ENCODE results near the gene TMEM203. TPM values are rescaled to one million over a fixed set of nuclear protein-coding genes. Genes with fewer than 3 reads are reported as not detected.

TMEM203 gene
- total RNA-seq, 1 donor from 2014 or later = 28.2 TPM

DNA sequence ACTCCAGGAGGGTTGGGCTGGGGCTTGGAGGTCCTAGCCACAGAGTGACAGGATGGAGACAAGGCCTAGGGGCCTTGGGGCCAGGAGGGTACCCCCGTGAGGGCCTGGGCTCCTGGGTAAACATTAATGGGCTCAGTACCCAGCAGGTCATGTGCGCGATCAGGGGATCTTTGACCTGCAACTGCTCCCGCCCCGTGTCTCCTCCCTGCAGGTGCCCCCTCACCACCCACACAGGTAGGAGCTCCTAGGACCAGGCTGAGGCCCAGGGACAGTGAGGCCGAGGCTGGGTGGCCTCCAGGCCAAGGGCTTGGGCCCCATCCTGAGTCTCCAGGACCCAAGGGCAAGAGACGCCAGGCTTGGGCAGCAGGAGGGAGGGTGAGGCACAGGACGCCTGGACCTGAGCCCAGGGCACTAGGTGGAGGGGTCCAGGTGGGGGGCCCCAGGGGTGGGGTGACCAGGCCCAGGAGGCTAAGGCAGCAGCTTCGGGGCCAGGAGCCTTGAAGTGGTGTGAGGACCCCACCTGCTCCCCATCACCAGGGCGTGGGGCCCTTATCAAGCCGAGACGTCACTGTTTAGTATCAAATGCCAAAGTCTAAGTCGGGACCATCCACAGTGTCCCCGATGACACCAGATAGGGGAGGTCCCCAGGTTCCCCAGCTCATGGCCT lies 25.4 kb upstream of the TMEM203 start, which contains the start of gene SLC34A3:
TSS of gene SLC34A3 (plus strand) at position 197 of the 667 bp plus-strand sequence. CDS start 802 bp downstream, outside the sequence.
- intact Hi-C loops (cut with micrococcal nuclease) = no loop called here

DNA sequence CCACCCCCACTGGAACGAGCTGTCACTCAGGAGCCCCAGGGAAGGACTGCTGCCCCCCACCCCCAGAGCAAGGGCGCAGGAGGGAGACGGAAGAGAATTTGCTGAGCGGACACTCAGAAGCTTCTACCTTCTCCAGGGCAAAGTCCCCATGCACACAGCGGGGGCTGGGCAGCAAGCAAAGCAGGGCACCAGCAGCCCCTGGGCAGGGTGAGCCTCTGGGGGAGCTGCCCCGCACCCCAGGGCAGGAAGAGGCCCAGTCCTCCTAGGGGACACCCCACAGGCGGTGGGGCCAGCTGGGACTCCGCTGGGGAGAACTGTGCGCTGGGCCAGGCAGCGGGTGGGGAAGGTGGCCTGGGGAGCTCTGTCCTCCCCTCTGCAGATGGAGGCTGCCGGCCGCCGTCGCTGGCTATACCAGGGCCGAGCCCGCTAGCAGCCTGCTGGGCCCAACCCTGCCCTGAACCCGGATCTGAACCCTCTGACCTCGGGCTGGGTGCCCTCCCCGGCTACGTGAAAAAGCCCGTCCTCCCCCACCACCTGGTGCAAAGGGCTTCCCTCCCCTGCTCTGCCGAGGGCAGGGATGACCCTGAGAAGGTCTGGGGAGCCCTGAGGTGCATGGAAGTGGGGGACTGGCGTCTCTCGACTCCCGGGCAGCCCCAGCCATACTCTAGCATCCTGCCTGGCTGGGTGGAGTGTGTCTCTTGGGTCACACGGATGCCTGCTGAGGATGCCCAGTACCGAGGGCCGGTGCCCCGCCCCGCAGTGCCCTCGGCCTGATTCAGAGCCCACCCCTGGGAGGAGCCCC lies 24.7 kb upstream of the TMEM203 start:
- intact Hi-C loops (cut with micrococcal nuclease) = loop anchor here (10.0 kb wide), 1 partner anchor 425 kb away; the partner anchor contains the start of gene RABL6

DNA sequence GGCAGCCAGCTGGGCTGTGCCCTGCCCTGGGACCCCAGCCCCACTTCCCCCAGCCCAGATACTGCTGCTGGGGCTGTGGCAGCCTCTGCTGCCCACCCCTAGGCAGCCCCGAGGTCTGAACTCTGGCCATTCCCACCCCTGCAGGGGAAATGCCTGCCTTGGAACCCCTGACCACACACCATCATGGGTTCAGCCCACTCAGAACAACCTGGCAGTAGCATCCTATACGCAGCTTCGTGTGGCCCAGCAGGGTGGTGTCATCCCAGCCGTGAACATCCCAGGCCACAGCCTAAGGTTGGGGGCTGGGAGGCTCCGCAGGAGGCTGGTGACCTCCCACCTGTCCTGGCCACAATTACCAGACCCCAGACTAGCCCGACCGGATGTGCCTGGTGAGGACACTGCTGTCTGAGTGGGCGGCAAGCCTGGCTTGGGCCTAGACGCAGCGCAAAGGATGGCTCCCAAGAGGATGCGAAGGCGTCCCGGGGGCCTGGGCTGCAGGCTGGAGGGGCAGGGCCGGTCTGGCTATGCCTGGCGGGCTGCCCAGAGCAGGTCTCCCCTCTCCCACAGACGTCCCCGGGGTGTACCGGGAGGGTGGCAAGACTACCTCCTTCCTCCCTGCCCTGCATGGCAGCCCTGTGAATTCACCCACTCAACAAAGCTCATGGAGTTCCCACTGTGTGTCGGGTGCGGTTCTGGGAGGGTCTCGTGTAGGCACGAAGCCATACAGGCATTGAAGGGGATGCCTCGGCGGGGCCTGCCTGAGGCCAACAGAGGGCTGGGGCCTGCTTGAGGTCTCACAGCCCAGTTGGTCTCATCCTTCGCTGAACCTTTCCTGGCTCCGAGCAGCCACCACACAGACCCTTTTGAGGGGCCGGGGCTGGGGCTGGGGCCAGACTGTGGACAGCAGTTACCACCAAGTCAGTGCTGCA lies 23.8 kb upstream of the TMEM203 start:
- intact Hi-C loops (cut with micrococcal nuclease) = loop anchor here (10.0 kb wide), 1 partner anchor 424 kb away; the partner anchor contains the start of gene RABL6

- intact Hi-C loops (cut with micrococcal nuclease) = loop anchor here (10.0 kb wide), 1 partner anchor 424 kb away; the partner anchor contains the start of gene RABL6
These were observed 23.1 kb upstream of the TMEM203 start for GRCh38 chr9:137228506-137228967.

DNA sequence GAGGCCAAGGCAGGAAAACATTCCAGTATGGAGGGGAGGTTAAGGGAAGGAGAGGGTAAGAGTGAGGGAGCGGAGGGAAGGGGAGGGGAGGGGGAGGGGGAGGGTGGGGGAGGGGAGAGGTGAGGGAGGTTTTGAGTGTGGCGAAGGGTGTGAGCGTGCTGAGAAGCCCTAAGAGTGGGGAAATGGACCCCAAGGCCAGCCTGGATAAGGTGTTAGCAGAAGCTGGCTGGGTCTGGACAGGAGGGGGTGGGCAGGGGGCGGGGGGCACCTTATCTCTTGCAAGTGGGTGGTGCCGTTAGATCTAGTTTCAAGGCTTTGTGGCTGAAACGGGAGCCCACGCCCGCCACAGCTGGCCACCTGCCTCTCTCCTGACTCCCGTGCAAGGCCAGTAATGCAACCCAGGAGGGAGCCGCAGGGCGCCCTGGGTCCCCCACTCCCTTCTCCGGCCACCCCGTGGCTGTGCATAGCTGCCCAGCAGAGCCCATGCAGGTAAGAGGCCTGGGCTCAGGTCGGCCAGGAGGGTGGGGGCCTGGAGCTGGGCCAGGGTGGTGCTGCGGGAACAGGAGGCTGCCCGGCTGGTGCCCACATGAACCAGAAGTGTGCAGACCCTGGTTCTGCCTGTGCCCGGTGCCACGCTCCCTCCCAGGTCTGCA lies 22.5 kb upstream of the TMEM203 start:
- intact Hi-C loops (cut with micrococcal nuclease) = loop anchor here (10.0 kb wide), 1 partner anchor 423 kb away; the partner anchor contains the start of gene RABL6

DNA sequence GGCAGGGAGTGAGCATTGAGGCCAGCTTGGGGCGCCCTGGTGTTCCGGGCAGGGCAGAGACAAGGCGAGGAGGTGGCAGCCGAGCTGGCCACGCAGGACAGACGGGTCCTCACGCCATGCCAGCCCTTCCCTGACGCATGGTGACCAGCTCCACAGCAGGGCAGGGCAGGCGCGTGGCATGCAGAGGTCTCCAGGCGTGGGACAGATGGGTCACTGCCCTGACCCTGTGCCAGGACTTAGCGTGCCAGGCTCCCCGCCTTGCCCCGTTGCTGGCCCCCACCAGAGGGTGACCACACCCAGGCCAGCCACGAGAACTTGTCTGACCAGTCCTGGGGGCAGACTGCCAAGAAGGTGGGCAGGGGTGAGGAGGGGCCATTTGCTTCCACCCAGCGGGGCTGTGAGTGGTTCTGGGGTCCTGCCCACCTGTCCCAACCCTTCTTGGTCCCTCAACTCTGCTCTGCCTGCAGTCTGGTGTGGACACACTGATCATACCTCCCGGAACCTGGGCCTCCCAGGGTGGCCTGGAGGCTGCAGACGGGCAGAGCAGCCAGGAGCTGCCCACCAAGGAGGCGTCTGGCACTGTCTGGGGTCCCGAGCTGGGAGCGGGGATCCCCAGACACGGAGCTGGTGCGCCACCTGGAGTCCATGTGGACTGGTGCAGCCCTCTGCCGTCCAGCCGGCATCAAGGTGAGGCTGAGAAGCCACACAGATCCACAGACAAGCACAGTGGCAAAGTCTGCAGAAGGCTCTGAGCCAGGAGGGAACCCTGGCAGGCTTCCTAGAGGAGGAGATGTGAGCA lies 21.8 kb upstream of the TMEM203 start, which contains the start of gene RNF224:
TSS of gene RNF224 (plus strand) at position 449 of the 799 bp plus-strand sequence. CDS start 834 bp downstream, outside the sequence.
- intact Hi-C loops (cut with micrococcal nuclease) = loop anchor here (10.0 kb wide), 1 partner anchor 422 kb away; the partner anchor contains the start of gene RABL6

DNA sequence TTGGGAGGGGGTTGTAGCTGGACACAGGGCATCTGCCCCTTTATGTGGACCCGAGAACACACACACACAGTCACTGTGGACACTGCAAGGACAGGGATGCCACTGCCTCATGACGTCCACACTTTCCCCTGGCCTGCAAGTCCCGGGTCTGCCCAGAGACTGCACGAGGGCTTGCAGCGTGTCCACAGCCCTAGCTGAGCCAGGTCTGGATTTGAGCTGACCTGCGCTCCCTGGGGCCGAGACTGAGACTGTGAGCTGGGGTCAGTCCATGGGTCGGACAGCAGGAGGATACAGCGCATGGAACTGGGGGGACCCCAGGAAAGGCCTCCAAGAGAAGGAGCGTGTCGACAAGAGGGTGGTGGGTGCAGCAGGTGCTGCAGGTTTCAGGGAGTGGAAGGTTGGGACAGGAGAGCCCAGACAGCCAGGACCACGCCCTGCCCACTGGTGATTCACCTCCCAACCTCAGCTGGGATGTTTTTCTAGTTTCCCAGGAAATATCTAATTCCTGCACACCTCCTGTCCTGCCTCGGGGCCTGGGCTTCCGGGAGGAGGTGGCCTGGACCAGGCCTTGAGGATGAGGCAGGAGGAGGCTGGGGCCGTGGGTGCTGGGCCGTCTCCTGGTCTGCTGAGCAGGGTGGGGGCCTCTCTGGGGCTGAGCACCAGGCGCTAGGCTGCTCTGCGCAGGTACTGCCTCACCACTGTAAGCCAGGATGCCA lies 21.0 kb upstream of the TMEM203 start:
- intact Hi-C loops (cut with micrococcal nuclease) = loop anchor here (10.0 kb wide), 1 partner anchor 422 kb away; the partner anchor contains the start of gene RABL6

- intact Hi-C loops (cut with micrococcal nuclease) = loop anchor here (10.0 kb wide), 1 partner anchor 421 kb away; the partner anchor contains the start of gene RABL6
These were observed 20.4 kb upstream of the TMEM203 start for GRCh38 chr9:137225699-137226331.

- intact Hi-C loops (cut with micrococcal nuclease) = loop anchor here (10.0 kb wide), 1 partner anchor 420 kb away; the partner anchor contains the start of gene RABL6
These were observed 19.6 kb upstream of the TMEM203 start, which contains the start of gene CYSRT1 for GRCh38 chr9:137224830-137225694. TSS of gene CYSRT1 (plus strand) at chr9:137225174. CDS start at chr9:137225622, 448 bp downstream.

- intact Hi-C loops (cut with micrococcal nuclease) = loop anchor here (1.0 to 10.0 kb wide), 8 partner anchors 18 to 419 kb away; partner anchors contain the start of genes ANAPC2, DPP7, NDOR1 and NELFB
These were observed 17.9 kb upstream of the TMEM203 start for GRCh38 chr9:137223078-137223970.

DNA sequence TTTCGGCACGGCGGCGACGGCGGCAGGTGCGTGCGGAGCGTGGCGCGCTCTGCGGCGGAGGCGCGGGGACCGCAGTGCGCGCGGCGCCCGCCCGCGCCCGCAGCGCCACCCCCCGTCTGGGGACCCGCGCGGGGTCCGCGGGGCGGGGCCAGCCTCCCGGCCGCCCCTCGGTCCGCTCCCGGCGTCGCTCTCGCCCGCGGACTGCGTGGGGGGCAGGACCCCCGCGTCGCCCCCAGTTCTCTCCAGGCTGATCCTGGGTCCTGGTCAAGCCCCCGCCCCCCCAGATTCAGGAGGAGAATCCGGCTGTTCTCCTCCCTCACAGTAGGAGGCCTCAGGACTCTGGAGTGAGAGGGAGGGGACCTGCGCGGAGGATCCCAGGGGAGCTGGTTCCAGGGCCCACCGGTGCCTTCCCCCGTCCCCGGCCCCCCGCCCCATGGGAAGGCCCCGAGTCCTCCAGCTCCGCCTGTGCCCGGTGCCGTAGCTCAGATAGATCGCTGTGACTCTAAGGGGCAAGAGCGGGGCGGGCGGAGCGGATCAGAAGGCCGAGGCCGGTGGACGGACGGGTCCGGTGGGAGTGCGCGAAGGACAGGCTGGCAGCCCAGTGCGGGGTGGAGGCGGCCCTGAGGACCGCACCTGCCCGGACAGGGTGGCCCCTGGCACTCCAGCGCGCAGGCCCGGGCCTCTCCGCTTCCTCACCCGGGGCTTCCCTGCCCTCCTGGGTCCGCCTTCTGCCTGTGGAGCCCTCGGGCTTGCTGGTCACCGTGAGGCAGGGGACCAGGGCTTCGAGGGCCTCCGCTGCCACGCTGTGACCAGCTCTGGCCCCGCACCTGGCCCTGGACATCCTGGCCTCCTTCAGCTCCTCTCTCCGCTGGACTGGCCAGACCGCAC lies 17.0 kb upstream of the TMEM203 start, which contains the start of gene RNF208:
TSS of gene RNF208 (minus strand) at position 51 of the 888 bp plus-strand sequence. CDS start 1,028 bp downstream, outside the sequence.
- intact Hi-C loops (cut with micrococcal nuclease) = loop anchor here (1.0 to 10.0 kb wide), 8 partner anchors 17 to 418 kb away; partner anchors contain the start of genes ANAPC2, DPP7, NDOR1 and NELFB

DNA sequence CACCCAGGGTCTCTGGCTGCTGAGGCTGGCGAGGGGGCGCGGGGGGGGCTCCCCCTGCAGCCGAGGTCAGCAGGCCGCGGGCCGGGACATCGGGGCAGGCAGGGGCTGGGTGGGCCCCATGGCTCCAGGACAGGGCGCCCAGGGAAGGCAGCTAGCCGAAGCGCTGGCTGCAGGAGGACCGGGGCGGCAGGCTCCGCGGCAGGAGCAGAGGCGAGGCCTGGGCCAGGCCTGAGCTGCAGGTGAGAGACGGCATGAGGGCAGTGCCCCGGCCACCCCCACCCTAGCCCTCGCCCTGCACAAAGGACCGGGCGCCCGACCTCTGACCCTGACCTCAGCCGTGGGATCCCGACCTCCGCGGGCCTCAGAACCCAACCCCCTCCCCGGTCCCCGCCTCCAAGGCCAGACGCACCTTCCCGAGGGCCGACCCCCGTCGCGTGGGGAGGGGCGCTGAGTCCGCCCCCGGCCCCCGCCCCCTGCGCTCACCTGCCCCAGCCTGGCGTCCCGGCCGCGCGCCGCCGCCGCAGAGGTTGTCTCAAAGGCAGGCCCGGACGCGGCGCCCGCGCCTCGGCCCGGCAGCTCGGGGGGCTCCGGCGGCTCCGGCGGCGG lies 16.2 kb upstream of the TMEM203 start:
- intact Hi-C loops (cut with micrococcal nuclease) = loop anchor here (2.0 to 10.0 kb wide), 3 partner anchors 33 to 417 kb away; partner anchors contain the start of genes NELFB and RABL6

- intact Hi-C loops (cut with micrococcal nuclease) = loop anchor here (10.0 kb wide), 1 partner anchor 416 kb away; the partner anchor contains the start of gene RABL6
These were observed 15.7 kb upstream of the TMEM203 start for GRCh38 chr9:137221095-137221505.

Measured in T-helper 2 cell treated with Interferon-gamma antibody and Interleukin-4, amounts not matched to agents 100 ng/mL and 5 ng/mL, for 36 hours (primary cell).